Gastrocnemius medialis (tissue), 4 donors: ENCODE measurements around the gene PHKA2.

Source experiments
- POLR2A ChIP-seq, 2 donors: fragments of 450-650 bp; IDR thresholded peaks; one replicate each; pipeline ENCODE4 v1.6.1; 2017; ENCODE audit warnings: antibody characterized with exemption in 2 of 2, mild to moderate bottlenecking in 2 of 2, moderate library complexity in 2 of 2
- TF ChIP-seq, protein P1 (sequence below), 5 experiments: fragments of 450-650 bp in 3 of 5; fragments of 200-600 bp in 2 of 5; sonication (generic) in 2 of 5; IDR thresholded peaks in 4 of 5; conservative IDR thresholded peaks in 1 of 5; 1 replicate in 4 of 5; 2 replicates in 1 of 5; pipeline ENCODE4 v1.5.1; 2016 to 2019; ENCODE audit warnings: antibody characterized with exemption in 5 of 5, mild to moderate bottlenecking in 3 of 5, moderate library complexity in 3 of 5

DNA sequence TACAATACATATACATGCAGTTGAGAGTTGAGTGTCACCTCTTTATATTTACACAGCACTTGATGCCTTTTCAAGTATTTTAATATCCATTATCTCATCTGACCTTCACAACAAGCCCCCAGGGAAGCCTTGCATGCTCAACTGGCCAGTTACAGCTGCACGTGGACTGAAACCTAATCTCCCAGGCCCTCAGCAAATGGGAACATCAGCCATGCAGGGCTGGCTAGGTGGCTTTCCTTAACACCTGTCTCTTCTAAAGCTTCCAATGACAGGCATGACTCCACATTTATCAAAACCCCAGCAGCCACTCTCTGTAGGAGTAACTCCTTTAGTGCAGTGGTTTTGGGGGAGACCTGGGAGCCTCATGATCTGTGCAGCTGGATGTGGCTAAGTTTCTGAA, 56.4 kb downstream of the PHKA2 start:
- TF ChIP-seq, protein P1, sequence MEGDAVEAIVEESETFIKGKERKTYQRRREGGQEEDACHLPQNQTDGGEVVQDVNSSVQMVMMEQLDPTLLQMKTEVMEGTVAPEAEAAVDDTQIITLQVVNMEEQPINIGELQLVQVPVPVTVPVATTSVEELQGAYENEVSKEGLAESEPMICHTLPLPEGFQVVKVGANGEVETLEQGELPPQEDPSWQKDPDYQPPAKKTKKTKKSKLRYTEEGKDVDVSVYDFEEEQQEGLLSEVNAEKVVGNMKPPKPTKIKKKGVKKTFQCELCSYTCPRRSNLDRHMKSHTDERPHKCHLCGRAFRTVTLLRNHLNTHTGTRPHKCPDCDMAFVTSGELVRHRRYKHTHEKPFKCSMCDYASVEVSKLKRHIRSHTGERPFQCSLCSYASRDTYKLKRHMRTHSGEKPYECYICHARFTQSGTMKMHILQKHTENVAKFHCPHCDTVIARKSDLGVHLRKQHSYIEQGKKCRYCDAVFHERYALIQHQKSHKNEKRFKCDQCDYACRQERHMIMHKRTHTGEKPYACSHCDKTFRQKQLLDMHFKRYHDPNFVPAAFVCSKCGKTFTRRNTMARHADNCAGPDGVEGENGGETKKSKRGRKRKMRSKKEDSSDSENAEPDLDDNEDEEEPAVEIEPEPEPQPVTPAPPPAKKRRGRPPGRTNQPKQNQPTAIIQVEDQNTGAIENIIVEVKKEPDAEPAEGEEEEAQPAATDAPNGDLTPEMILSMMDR (IDR thresholded peaks at IDR 0.05 in 4 of 5, conservative IDR thresholded peaks at IDR 0.05 in 1 of 5): no peak
- TF ChIP-seq POLR2A (IDR thresholded peaks at IDR 0.05): no peak
